B cell (primary cell): ENCODE results near the gene ZNF148.

Experiments used
- CTCF ChIP-seq: fragments of 200-600 bp; IDR thresholded peaks from one replicate; pipeline ENCODE4 v1.8.0; 2022; ENCODE audit warnings: antibody characterized with exemption, mild to moderate bottlenecking
- EZH2 ChIP-seq: IDR thresholded peaks from 2 replicates; pipeline ENCODE4 v1.6.1; 2012; ENCODE audit warnings: borderline replicate concordance, low read depth, mild to moderate bottlenecking, moderate library complexity, low read length; ENCODE audit not compliant: insufficient read depth, poor library complexity, severe bottlenecking

- no peak for TF ChIP-seq CTCF
- TF ChIP-seq EZH2: no peak
These were observed 3.6 kb upstream of the ZNF148 start for GRCh38 chr3:125378762-125379161.
